ENCODE data around the gene ZNF213. TPM values are rescaled to one million over a fixed set of nuclear protein-coding genes. Genes with fewer than 3 reads are reported as not detected.

Gene ZNF213
- polyA plus RNA-seq, 1 donor (not counting 4 experiments of a cell fraction or from before 2014, with no cell fraction given): 0.51 TPM

GRCh38 chr16:3144321-3144983 lies 9.6 kb downstream of the ZNF213 start:
- Histone ChIP-seq H3K27ac (ENCODE audit: control insufficient read depth, insufficient read depth, low read length) (no peak overlapping the region), H3K4me3 (ENCODE audit: control insufficient read depth in 2 of 3, extremely low read depth in 1 of 3, insufficient read depth in 2 of 3, low read depth in 1 of 3, low read length in 3 of 3) (no peak overlapping the region), H3K4me1 (ENCODE audit: control insufficient read depth, extremely low read depth, insufficient read depth, low read length) (no peaks in the 10 kb centered on the region), H3K36me3 (ENCODE audit: control insufficient read depth in 2 of 2, extremely low read depth in 1 of 2, insufficient read depth in 2 of 2, low read length in 2 of 2) (peaks cover 0 to 7% of the 10 kb centered on the region in 2 experiments), H3K9ac (ENCODE audit: control insufficient read depth, extremely low read depth, insufficient read depth, low read length) (no peak overlapping the region), H2AFZ (ENCODE audit: control insufficient read depth, low read length) (no peak overlapping the region), H3K9me1 (ENCODE audit: control insufficient read depth, extremely low read depth, insufficient read depth, low read length) (no peaks in the 10 kb centered on the region), H3K9me3 (ENCODE audit: control insufficient read depth, low read depth, low read length) (no peaks in the 10 kb centered on the region), H3K79me2 (ENCODE audit: control insufficient read depth, insufficient read depth, low read length) (no peaks in the 10 kb centered on the region), H3K27me3 (ENCODE audit: control insufficient read depth, extremely low read depth, insufficient read depth, low read length) (no peaks in the 10 kb centered on the region), H3K4me2 (ENCODE audit: control insufficient read depth, extremely low read depth, insufficient read depth, low read depth, low read length) (no peak overlapping the region), H4K20me1 (ENCODE audit: control insufficient read depth, extremely low read depth, insufficient read depth, low read length) (no peaks in the 10 kb centered on the region)
- TF ChIP-seq CTCF (optimal IDR thresholded peaks at IDR 0.05 in 1 of 3, IDR thresholded peaks at IDR 0.05 in 1 of 3, conservative IDR thresholded peaks at IDR 0.05 in 1 of 3; ENCODE audit: extremely low read depth in 1 of 3, insufficient read depth in 2 of 3, low read length in 3 of 3): no peak
- no peak for TF ChIP-seq EZH2 (IDR thresholded peaks at IDR 0.05; ENCODE audit: low read length)
- no peak for FAIRE-seq
- DNase-seq (ENCODE audit: low read depth, low spot score): no peak
- dilution Hi-C loops (cut with MboI; ENCODE audit: extremely low pct_ligation_motif_present, low sequenced_read_pairs): no loop called here

GRCh38 chr16:3145151-3145550 lies 10.3 kb downstream of the ZNF213 start:
- H3K27me3 ChIP-seq (ENCODE audit: control insufficient read depth, extremely low read depth, insufficient read depth, low read length): no peaks in the 10 kb centered on the region
- no peaks in the 10 kb centered on the region for H4K20me1 ChIP-seq (ENCODE audit: control insufficient read depth, extremely low read depth, insufficient read depth, low read length)
- no peak overlapping the region for H3K4me2 ChIP-seq (ENCODE audit: control insufficient read depth, extremely low read depth, insufficient read depth, low read depth, low read length)
- H3K9ac ChIP-seq (ENCODE audit: control insufficient read depth, extremely low read depth, insufficient read depth, low read length): no peak overlapping the region
- FAIRE-seq (no peak), DNase-seq (ENCODE audit: low read depth, low spot score) (no peak)
- no peaks in the 10 kb centered on the region for H3K9me1 ChIP-seq (ENCODE audit: control insufficient read depth, extremely low read depth, insufficient read depth, low read length)
- H3K79me2 ChIP-seq (ENCODE audit: control insufficient read depth, insufficient read depth, low read length): no peaks in the 10 kb centered on the region
- no peaks in the 10 kb centered on the region for H3K9me3 ChIP-seq (ENCODE audit: control insufficient read depth, low read depth, low read length)
- dilution Hi-C loops (cut with MboI; ENCODE audit: extremely low pct_ligation_motif_present, low sequenced_read_pairs): no loop called here
- H3K4me3 ChIP-seq (ENCODE audit: control insufficient read depth in 2 of 3, extremely low read depth in 1 of 3, insufficient read depth in 2 of 3, low read depth in 1 of 3, low read length in 3 of 3): no peak overlapping the region
- H3K4me1 ChIP-seq (ENCODE audit: control insufficient read depth, extremely low read depth, insufficient read depth, low read length): no peaks in the 10 kb centered on the region
- TF ChIP-seq EZH2 (IDR thresholded peaks at IDR 0.05; ENCODE audit: low read length): no peak
- no peak for TF ChIP-seq CTCF (optimal IDR thresholded peaks at IDR 0.05 in 1 of 3, IDR thresholded peaks at IDR 0.05 in 1 of 3, conservative IDR thresholded peaks at IDR 0.05 in 1 of 3; ENCODE audit: extremely low read depth in 1 of 3, insufficient read depth in 2 of 3, low read length in 3 of 3)
- H3K36me3 ChIP-seq (ENCODE audit: control insufficient read depth in 2 of 2, extremely low read depth in 1 of 2, insufficient read depth in 2 of 2, low read length in 2 of 2): peaks cover 0 to 7% of the 10 kb centered on the region in 2 experiments
- no peak overlapping the region for H3K27ac ChIP-seq (ENCODE audit: control insufficient read depth, insufficient read depth, low read length)
- H2AFZ ChIP-seq (ENCODE audit: control insufficient read depth, low read length): no peak overlapping the region

All from keratinocyte (primary cell).